Neural progenitor cell (in vitro differentiated cells): ENCODE measurements around the gene PHKA2. TPM values are rescaled to one million over a fixed set of nuclear protein-coding genes. Genes with fewer than 3 reads are reported as not detected.

Experiments
- DNase-seq: peaks from one replicate; pipeline ENCODE4 v3.0.0-alpha.2; 2016; ENCODE audit warnings: low spot score
- H2AFZ ChIP-seq: fragments of 200-600 bp; sonication (generic); replicated peaks from 2 replicates; pipeline ENCODE4 v1.6.1; 2016; ENCODE audit warnings: antibody characterized with exemption
- H3F3A ChIP-seq: fragments of 200-600 bp; sonication (generic); 2 replicates; pipeline ENCODE4 v1.6.1; 2016; ENCODE audit warnings: antibody characterized with exemption, low read depth
- H3K27ac ChIP-seq: fragments of 200-600 bp; sonication (generic); 2 replicates; pipeline ENCODE4 v1.5.1; 2016; ENCODE audit warnings: mild to moderate bottlenecking
- H3K27me3 ChIP-seq: fragments of 200-600 bp; sonication (generic); 2 replicates; pipeline ENCODE4 v1.6.1; 2016; ENCODE audit warnings: mild to moderate bottlenecking, moderate library complexity
- H3K36me3 ChIP-seq: fragments of 200-600 bp; sonication (generic); 2 replicates; pipeline ENCODE4 v1.5.1; 2016
- H3K4me1 ChIP-seq: fragments of 200-600 bp; sonication (generic); 2 replicates; pipeline ENCODE4 v1.6.1; 2016; ENCODE audit warnings: mixed run types
- H3K4me2 ChIP-seq: fragments of 200-600 bp; sonication (generic); 2 replicates; pipeline ENCODE4 v1.6.1; 2016
- H3K4me3 ChIP-seq: fragments of 200-600 bp; sonication (generic); 2 replicates; pipeline ENCODE4 v1.5.1; 2016
- H3K79me2 ChIP-seq: fragments of 200-600 bp; sonication (generic); 2 replicates; pipeline ENCODE4 v1.6.1; 2016; ENCODE audit warnings: low read depth
- H3K9ac ChIP-seq: fragments of 200-600 bp; sonication (generic); 2 replicates; pipeline ENCODE4 v1.6.1; 2016
- H3K9me3 ChIP-seq: fragments of 200-600 bp; sonication (generic); 2 replicates; pipeline ENCODE4 v1.5.1; 2016; ENCODE audit warnings: low read depth
- H4K20me1 ChIP-seq: fragments of 200-600 bp; sonication (generic); 2 replicates; pipeline ENCODE4 v1.6.1; 2016; ENCODE audit warnings: low read depth
- H3K27ac Mint-ChIP-seq: 3 replicates; pipeline ENCODE4 v1.8.0; 2021; ENCODE audit warnings: mixed read lengths
- H3K27me3 Mint-ChIP-seq: 2 replicates; pipeline ENCODE4 v1.8.0; 2022; ENCODE audit warnings: low read depth, mild to moderate bottlenecking, inconsistent platforms, moderate library complexity, mixed read lengths; ENCODE audit not compliant: insufficient read depth
- H3K36me3 Mint-ChIP-seq: 3 replicates; pipeline ENCODE4 v1.8.0; 2021; ENCODE audit warnings: mixed read lengths
- H3K4me1 Mint-ChIP-seq: 3 replicates; pipeline ENCODE4 v1.8.0; 2021; ENCODE audit warnings: mixed read lengths
- H3K4me3 Mint-ChIP-seq: 3 replicates; pipeline ENCODE4 v1.8.0; 2021; ENCODE audit warnings: mild to moderate bottlenecking, moderate library complexity, mixed read lengths
- H3K9me3 Mint-ChIP-seq: 3 replicates; pipeline ENCODE4 v1.8.0; 2020; ENCODE audit warnings: mixed read lengths
- EZH2 ChIP-seq: fragments of 200-600 bp; sonication (generic); IDR thresholded peaks from 2 replicates; pipeline ENCODE4 v1.6.1; 2017; ENCODE audit warnings: antibody characterized with exemption, mild to moderate bottlenecking, moderate library complexity
- EZH2phosphoT487 ChIP-seq: fragments of 200-600 bp; sonication (generic); IDR thresholded peaks from 2 replicates; pipeline ENCODE4 v1.6.1; 2017; ENCODE audit warnings: antibody characterized with exemption
- total RNA-seq: library from RNA; depleted of rRNA; stranded (reverse); fragments of >200 nt; gene quantifications from 2 replicates; pipeline ENCODE4 v1.2.3, GENCODE V29; 2015; ENCODE audit warnings: low replicate concordance
- TF ChIP-seq, protein P1 (sequence below): fragments of 200-600 bp; sonication (generic); IDR thresholded peaks from 2 replicates; pipeline ENCODE4 v1.5.1; 2017; ENCODE audit warnings: antibody characterized with exemption, mild to moderate bottlenecking

PHKA2 gene
- total RNA-seq, 1 donor from 2014 or later = 18.2 TPM

DNA sequence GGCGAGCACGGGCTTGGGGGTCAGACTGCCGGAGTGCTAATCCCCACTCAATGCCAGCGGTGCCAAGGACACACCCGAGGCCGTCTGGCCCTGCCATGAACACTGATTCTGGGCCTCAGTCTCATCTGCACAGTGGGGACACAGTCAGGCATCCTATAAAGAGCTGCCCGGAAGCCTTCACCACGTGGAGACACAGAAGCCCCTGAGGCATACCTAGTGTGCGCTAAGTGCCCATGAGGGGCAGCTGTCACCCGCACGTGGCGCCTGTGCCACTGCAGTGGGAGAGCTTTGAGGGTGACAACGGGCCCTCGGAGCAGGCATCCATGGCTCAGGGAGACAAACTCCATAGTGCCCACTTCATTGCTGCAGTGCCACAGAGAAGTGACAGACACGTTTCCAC is 86.3 kb downstream of the PHKA2 start:
- Mint-ChIP-seq H3K27ac (no peak overlapping the region), H3K4me3 (no peak overlapping the region), H3K27me3 (peaks cover 3% of the 10 kb centered on the region), H3K4me1 (peaks cover 4% of the 10 kb centered on the region), H3K36me3 (no peaks in the 10 kb centered on the region), H3K9me3 (peaks cover 11% of the 10 kb centered on the region)
- no peaks in the 10 kb centered on the region for H3K27me3 ChIP-seq
- H3K9me3 ChIP-seq = no peaks in the 10 kb centered on the region
- no peaks in the 10 kb centered on the region for H3K79me2 ChIP-seq
- TF ChIP-seq, protein P1, sequence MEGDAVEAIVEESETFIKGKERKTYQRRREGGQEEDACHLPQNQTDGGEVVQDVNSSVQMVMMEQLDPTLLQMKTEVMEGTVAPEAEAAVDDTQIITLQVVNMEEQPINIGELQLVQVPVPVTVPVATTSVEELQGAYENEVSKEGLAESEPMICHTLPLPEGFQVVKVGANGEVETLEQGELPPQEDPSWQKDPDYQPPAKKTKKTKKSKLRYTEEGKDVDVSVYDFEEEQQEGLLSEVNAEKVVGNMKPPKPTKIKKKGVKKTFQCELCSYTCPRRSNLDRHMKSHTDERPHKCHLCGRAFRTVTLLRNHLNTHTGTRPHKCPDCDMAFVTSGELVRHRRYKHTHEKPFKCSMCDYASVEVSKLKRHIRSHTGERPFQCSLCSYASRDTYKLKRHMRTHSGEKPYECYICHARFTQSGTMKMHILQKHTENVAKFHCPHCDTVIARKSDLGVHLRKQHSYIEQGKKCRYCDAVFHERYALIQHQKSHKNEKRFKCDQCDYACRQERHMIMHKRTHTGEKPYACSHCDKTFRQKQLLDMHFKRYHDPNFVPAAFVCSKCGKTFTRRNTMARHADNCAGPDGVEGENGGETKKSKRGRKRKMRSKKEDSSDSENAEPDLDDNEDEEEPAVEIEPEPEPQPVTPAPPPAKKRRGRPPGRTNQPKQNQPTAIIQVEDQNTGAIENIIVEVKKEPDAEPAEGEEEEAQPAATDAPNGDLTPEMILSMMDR = no peak
- TF ChIP-seq EZH2phosphoT487 = no peak
- TF ChIP-seq EZH2 = no peak
- H2AFZ ChIP-seq = no peak overlapping the region
- H3F3A ChIP-seq = no peaks in the 10 kb centered on the region
- no peaks in the 10 kb centered on the region for H4K20me1 ChIP-seq
- no peak overlapping the region for H3K4me2 ChIP-seq
- H3K27ac ChIP-seq = no peak overlapping the region
- no peak overlapping the region for H3K9ac ChIP-seq
- no peak for DNase-seq
- no peaks in the 10 kb centered on the region for H3K4me1 ChIP-seq
- H3K36me3 ChIP-seq = no peaks in the 10 kb centered on the region
- H3K4me3 ChIP-seq = no peak overlapping the region

DNA sequence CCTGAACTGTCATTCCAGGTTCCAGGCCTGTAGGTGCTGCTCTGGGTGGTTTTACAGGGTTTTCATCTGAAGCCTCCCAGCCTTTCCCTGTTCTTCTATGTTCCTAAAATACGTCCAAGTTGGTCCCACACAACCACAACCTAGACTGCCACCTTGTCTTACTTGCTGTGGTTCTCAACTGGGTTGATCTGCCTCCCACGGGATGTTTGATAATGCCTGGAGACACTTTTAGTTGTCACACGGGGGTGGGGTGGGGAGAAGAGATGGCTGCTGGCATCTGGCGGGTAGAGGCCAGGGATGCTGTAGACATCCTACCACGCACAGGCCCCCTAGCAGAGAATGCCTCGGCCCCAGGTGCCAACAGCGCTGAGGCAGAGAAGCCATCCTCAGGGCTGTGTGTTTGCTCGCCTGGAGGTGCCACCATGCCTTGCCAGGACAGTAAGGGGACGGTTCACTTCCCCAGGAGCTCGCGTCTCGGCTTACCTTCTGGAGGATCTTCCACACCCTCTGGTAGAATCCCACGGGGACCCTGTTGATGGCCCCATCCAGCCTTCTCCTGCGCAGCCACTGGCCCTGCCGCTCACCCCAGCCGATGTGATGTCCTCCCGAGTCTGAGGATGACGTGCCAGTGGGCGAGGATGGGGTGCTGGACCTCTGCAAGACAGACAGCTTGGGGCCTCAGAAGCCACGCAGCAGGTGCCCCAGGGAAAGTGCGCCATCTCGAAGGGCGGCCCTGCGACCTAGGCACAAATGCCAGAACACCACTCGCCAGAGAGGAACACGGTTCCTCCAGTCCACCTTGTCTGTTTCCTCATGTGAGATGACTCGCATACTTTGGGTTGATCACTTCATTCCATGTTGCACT is 87.0 kb downstream of the PHKA2 start:
- TF ChIP-seq EZH2phosphoT487 = no peak
- TF ChIP-seq, protein P1 = no peak
- no peak for TF ChIP-seq EZH2
- no peak overlapping the region for H3K4me3 Mint-ChIP-seq
- Histone ChIP-seq H4K20me1 (no peaks in the 10 kb centered on the region), H3K27me3 (no peaks in the 10 kb centered on the region), H3K79me2 (no peaks in the 10 kb centered on the region), H3K9me3 (no peaks in the 10 kb centered on the region), H3K36me3 (no peaks in the 10 kb centered on the region), H2AFZ (no peak overlapping the region), H3F3A (no peaks in the 10 kb centered on the region), H3K9ac (no peak overlapping the region), H3K4me3 (no peak overlapping the region), H3K4me1 (no peaks in the 10 kb centered on the region), H3K27ac (no peak overlapping the region), H3K4me2 (no peak overlapping the region)
- DNase-seq = no peak
- H3K36me3 Mint-ChIP-seq = no peaks in the 10 kb centered on the region
- no peak overlapping the region for H3K27ac Mint-ChIP-seq
- peaks cover 3% of the 10 kb centered on the region for H3K27me3 Mint-ChIP-seq
- peaks cover 13% of the 10 kb centered on the region for H3K9me3 Mint-ChIP-seq
- H3K4me1 Mint-ChIP-seq = peaks cover 4% of the 10 kb centered on the region

DNA sequence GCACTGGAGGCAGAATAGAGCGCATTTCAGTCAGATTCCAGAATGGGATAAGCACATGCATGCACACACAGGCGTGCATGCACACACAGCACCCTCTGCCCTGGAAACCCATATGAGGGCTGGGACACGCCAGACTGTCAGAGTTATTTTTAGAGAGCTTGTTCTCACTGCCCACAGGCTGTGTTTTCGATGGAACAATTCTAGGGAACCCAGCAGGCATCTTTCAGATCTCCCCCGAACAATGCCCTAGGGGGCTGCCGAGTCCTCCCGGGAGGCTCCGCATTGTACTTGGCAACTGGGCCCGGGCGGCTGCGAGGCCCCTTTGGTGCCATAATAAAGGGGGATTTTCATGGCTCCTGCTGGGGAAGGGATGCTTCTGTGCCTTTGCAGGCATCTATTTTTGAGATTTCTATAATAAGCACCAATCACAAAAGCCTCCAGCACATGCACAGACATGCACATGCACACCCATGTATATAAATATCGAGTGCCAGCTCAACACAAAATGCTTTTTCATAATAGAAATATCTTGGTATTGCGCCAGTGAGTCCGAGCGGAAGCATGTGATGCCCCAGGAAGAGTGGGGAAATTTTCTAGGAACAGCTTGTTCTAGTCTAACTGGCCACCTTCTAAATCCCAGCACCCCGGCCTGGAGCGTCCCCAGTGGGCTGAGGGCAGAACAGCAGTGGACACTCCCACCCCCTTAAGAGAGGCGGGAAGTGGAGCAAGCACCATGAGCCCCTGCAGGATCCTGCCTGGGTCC is 88.5 kb downstream of the PHKA2 start:
- no peak for DNase-seq
- Histone ChIP-seq H4K20me1 (no peaks in the 10 kb centered on the region), H3K27ac (no peak overlapping the region), H3K9ac (no peak overlapping the region), H3K36me3 (no peaks in the 10 kb centered on the region), H3F3A (no peaks in the 10 kb centered on the region), H3K27me3 (no peaks in the 10 kb centered on the region), H2AFZ (no peak overlapping the region), H3K4me2 (no peak overlapping the region), H3K79me2 (no peaks in the 10 kb centered on the region), H3K9me3 (no peaks in the 10 kb centered on the region), H3K4me3 (no peak overlapping the region), H3K4me1 (no peaks in the 10 kb centered on the region)
- no peak overlapping the region for H3K27ac Mint-ChIP-seq
- peaks cover 3% of the 10 kb centered on the region for H3K27me3 Mint-ChIP-seq
- no peak overlapping the region for H3K4me3 Mint-ChIP-seq
- H3K36me3 Mint-ChIP-seq = no peaks in the 10 kb centered on the region
- H3K4me1 Mint-ChIP-seq = peaks cover 2% of the 10 kb centered on the region
- TF ChIP-seq, protein P1 = no peak
- no peak for TF ChIP-seq EZH2phosphoT487
- no peak for TF ChIP-seq EZH2
- H3K9me3 Mint-ChIP-seq = peaks cover 13% of the 10 kb centered on the region
